HUDEP-2 (cell line): ENCODE data around the gene ST14.

Source experiments
- DNase-seq, 76 experiments: peaks; one replicate each; lab custom pipeline; 2025; ENCODE audit not compliant: unreplicated experiment in 76 of 76; lab: John Stamatoyannopoulos, UW

The ST14 gene

DNA sequence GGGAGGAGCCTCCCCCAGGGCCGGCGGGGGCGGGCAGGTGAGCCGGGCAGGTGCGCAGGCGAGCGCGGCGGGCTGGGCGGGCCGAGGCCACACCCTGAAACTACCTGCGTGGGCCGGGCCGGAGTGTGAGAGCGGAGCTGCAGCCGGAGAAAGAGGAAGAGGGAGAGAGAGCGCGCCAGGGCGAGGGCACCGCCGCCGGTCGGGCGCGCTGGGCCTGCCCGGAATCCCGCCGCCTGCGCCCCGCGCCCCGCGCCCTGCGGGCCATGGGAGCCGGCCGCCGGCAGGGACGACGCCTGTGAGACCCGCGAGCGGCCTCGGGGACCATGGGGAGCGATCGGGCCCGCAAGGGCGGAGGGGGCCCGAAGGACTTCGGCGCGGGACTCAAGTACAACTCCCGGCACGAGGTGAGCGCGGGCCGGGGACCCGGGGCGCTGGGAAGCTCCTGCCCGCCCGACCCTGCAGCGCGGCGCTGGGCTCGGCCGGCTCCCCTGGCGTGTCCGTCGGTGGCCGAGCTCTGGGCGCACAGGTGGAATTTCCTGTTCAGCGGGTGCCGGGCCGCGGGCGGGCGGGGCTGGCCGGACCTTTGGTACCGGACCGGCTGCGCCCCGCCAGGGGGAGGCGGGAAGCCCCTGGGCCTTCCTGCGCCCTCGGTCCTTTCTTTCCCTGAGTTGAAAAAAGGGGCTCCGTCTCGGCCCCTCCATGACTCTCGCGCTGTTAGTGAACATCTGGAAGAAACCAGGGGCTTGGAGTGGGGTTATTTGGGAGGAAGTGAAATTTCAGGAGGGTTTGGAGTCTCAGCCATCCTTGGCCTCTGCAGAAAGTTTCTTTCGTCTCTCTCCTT, at the start of gene ST14:
TSS of gene ST14 (plus strand) at position 126 of the 841 bp plus-strand sequence. CDS start at position 324, 198 bp downstream.
- no peak for DNase-seq

DNA sequence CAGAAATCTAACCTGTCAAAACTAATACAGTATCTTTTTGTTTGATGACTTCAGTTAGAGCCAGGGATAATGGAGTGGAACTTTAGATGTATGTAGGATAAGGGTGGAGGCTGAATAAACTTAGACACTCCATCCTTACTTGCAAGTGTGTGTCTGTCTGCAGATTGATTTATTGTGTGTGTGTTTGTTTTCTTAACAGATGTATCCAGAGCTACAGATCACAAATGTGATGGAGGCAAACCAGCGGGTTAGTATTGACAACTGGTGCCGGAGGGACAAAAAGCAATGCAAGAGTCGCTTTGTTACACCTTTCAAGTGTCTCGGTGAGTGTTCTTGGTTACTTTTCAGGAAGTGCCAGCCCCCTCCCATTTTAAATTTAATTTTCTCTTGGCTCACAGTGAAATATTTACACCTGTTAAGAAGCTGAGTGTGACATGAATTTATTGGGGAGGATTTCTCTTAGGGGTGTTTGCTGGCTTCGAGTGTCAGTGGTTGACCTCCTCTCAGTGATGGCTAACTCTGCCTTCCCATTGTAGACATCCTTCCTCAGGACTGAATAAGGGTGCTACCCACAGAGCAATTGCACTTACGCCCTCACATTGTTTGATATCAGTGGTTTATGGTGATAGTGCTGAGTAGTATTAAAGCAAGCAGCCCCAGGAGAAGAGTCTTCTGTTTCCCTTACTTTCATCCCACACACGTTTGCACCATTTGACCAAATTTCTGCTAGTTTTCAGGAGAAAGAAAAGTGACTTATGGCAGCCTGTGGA, 49.1 kb upstream of the ST14 start:
- DNase-seq: no peak

DNA sequence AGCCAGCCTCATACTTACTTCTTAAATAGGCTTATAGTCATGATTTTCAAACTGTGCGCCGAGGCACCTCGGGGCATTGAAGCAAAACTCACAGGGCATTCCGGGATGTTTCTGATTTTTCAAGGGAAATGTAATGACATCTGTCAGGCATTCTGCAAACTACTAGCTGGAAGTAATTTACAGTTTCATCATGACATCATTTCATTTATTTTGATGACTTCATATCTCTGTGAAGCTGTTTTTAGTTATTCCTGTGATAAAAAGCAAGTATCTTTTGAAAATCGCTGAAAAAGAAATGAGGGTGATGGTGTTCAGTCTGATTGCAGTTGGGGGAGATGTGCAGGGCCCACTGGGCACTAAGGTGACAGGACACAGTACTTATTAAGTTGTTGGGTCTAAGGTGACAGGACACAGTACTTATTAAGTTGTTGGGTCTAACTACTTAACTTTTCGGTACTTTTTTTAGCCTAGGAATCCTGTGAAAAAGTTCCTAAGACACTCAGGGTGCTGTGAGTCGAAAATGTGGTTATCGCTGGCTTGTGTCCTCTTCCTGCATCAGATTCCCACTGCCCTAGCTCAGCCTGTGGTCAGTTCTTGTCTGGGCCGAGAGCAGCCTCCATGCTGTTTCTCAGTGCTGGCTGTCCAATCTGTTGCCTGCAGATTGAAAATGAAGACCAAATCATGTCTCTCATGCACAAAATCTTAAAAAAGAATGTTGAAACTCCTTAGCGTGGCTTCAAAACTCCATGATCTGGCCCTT, 47.3 kb upstream of the ST14 start:
- DNase-seq: no peak

DNA sequence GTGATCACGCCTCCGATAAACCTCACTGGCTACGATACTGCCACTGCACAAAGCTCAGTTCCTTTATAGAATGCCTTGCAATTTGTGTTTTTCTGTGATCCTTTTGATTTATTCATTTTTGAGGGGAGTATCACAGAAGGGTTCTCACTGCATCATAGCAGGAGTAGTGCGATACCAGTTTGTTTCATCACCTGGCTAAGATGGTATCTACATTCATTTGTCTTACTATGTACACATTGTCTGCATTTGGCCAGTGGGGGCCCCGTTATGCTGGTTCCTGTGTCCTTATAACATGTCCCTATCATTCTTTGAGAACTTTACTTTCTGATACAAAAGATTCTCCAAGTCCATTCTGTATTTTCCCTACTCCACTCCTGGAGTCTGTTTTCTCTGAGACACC, 45.3 kb upstream of the ST14 start:
- no peak for DNase-seq

DNA sequence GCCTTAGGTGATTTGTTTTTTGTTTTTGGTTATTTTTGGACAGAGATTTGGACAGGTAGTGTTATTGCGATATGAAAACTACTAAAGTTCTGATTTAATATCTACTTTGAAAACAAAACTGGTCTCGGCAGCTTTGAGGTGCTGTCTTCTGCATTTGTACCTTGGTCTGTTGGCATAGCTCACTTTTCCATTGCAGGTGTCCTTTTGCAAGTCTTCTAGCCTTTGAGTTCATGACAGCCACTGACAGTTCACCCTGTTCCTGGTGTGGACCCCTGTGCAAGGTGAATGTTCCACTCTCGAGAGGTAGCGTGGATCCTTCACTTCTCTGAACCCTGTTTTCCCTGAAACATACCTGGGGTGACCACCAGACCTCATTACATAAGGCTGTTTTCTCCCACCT, 44.9 kb upstream of the ST14 start:
- no peak for DNase-seq

DNA sequence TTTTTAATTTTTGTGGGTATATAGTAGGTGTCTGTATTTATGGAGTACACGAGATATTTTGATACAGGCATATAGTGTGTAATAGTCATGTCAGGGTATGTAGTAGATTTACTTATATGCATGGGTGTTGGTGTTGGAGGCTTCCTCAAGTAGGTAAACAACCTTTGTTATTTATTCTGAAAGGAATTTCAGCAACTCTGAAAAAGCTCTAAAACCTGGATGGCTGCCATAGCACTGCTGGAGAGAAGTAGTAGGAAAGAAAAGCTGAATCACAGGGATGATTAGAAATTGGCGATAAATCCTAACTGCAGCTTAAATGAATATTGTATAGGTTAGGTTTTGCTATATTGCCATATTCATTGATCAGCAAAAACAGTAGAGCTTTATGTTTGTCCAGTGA, 44.4 kb upstream of the ST14 start:
- peak in 2 of 76 experiments; percentile 7 to 25 for DNase-seq

DNA sequence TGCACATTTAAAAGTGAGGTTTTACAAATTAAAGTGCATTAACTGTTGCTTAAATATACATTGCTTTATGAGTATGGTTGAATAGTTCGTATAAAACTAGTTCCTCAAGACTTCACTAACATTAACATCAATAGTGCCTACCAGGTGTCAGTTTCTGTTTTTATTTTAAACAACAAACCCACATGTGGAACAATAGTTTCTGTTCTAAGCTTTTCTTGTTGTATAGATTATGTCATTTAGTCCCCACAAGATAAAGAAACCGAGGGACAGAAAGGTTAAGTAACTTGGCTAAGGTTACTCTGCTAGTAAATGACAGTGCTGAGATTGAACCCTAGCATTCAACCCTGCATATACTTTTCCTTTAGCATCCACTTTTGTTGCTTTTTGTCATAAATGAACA, 41.4 kb upstream of the ST14 start:
- no peak for DNase-seq

DNA sequence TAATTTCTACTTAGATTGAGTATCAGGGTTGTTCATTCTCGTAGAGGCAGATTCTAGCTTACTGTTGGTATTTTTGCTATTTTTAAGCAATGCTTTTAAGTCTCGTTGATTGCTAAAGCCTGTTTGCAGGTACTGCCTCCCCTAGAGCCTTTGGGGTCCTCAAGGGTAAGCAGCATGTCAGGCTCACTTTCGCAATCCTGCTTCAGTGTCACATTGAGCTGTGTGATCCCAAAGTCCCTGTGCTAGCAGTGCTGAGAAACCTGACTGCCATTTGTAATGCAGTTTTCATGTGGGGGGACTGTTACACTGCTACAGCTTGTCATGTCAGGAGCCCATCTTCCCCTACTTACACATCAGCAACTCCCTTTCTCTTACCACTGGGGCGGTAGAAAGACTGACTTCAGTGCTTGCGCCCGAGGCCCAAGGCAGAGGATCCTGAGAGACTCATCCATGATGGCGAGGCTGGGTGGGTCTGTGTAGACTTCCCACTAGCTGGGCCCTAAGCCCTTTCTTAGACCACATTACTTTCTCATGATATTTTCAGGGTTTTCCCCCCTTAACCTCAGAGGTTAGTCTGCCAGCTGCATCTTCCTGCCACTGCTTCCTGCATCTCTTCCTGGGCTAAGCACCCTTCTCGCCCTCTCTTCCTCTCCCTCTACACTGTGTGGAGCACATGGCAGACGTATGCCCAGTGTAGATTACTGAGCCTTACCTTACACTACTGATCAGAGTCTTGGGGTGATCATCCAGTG, 40.8 kb upstream of the ST14 start:
- no peak for DNase-seq

DNA sequence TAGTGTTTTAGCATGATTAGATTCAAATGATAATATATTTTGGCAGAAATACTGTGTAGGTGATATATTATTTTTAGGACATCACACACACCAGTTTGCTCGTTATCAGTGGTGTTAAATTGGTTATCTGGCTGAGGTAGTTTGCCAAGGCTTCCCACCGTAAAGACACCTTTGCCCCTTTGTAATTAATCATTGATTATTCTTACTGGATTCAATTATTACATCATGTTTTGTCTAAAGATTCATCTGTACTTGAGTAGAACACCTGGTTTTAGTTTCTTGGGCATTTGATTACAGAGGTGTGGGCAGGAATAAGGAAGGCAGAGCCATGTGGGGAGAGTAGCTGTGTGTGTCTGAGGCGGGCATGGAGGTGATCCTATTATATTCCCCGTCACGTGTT, 39.5 kb upstream of the ST14 start:
- DNase-seq: no peak

DNA sequence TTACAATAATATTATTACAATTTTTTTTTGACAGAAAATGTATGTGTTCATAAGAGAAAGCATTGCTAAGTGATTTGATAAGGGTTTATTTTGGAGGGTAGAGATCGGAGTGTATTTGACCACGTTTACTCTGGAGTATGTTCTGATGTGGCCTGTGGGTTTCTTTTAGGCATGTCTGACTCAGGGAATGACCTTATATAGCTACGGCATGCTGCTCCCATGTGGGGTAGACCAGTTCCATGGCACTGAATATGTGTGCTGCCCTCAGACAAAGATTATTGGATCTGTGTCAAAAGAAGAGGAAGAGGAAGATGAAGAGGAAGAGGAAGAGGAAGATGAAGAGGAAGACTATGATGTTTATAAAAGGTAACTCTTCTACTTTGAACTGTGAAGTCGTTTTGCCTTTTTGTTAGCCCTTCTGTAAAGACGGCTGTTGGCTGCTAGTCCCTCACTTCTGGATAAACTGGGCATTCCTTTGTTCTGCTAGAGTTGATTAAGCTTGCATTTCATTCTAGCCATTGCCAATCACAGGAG, 38.1 kb upstream of the ST14 start:
- no peak for DNase-seq

DNA sequence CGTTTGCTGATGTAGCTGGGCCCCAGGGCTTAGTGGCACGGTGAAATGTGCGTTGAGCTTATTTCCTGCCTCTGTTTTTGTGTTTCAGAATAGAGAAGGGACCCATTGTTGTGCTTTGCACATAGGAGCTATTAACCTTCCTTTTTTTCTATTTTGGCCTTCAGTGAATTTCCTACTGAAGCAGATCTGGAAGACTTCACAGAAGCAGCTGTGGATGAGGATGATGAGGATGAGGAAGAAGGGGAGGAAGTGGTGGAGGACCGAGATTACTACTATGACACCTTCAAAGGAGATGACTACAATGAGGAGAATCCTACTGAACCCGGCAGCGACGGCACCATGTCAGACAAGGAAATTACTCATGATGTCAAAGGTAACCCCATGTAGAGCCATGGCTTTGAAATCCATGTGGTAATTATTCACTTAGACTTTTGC, 37.4 kb upstream of the ST14 start:
- DNase-seq: no peak

DNA sequence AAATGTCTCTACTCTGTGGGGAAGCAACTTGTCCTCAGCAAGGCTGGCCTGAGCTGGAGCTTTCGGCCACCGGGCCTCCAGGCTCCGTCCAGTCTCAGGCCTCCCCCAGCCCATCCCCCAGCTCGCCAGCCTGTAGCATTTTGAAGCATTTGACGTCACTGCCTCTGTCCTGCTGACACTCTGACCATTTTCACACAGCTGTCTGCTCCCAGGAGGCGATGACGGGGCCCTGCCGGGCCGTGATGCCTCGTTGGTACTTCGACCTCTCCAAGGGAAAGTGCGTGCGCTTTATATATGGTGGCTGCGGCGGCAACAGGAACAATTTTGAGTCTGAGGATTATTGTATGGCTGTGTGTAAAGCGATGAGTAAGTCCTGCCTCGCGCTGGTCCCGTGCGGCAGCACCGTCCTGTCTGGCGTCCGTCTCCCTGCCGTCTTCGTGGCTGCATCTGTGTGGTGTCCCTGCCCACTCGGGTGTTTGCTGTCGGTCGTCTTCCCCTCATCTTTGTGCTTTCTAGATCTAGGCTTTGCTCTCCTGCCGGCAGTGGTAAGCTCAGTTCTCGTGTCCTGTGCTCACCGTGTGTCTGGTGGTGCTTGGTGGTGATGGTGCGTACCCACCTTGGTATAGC, 36.1 kb upstream of the ST14 start:
- no peak for DNase-seq

DNA sequence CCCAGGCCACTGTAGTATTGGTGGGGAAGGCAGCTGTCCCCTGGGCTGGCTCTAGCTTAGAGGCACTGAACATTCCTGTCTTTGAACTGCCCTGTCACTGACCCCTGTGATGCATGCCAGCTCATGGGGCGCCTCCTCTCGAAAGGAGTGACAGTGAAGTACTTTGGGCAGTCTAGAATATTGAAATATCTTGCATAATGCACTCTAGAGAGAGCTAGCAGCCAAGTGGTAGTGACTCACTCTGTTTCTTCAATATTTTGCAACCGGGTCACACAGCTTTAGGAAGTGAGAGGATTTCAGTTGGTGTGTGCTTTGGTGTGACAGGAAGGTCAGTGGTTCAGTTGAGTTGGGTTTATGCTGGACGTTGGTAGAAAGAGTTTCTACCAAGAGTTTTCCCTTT, 35.5 kb upstream of the ST14 start:
- peak in 9 of 76 experiments; percentile 5 to 47 (median 20) for DNase-seq

DNA sequence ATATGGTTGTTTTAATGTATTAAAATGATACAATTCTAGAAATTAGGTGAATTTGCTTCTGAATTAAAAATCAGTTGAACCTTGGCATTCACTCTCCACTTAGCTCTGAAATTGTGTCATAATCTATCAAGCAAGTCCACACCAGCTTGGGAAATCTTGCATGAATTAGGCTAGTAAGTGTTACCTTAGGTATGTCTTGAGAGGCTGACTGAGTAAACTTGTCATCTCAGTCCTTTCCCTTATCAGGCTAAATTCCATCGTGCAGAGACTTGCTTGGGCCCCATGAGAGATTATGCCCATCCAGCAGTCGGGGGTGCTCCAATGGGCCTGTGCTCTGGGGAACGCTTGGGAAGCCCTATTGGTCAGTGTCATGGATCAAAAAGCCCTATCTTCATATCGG, 33.9 kb upstream of the ST14 start:
- DNase-seq: no peak

DNA sequence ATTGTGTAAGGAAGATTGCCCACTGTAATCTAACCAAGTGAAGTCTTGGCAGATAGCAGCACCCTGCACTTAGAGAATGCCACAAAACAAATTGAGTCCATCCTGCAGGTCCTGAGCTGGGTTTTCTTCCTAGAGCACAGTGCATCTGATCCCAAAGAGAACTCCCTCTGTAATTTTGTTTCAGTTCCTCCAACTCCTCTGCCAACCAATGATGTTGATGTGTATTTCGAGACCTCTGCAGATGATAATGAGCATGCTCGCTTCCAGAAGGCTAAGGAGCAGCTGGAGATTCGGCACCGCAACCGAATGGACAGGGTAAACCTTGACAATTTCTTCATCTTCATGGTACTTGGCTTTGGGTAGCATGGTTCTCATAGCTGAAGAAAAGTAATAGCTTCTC, 33.1 kb upstream of the ST14 start:
- no peak for DNase-seq

DNA sequence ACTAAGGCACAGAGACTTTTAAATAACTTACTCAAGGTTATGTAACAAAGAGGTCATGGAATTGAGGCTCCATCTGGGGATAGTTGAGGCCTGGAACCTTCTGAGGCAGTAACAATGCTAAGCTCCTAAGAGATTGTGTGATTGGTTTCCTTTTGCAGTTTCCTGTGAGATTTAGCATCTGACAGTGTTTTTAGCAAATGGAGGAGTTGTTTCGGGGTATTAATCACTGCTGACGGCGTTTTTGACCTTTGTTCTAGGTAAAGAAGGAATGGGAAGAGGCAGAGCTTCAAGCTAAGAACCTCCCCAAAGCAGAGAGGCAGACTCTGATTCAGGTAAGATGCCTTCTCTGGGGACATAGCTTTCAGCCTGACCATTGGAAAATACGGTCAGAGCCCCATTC, 32.1 kb upstream of the ST14 start:
- DNase-seq: no peak

DNA sequence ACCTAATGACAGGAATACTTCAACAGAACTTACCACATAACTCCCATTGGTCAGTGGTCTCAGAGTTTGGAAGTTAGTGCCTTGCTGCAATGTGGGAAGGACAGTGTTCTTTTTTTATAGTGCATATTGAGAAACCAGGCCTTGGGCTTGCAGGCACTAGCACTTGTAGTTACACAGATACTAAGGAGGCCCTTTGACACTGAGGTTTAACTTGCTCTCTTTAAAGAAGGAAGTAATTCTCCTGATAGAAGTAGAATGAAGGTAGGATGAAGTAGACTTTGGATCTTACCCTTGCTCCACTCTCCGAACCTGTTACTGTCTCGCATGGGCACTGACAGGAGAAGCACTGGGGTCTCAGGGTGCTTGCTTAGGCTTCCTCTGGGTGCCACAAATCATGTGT, 31.0 kb upstream of the ST14 start:
- no peak for DNase-seq

DNA sequence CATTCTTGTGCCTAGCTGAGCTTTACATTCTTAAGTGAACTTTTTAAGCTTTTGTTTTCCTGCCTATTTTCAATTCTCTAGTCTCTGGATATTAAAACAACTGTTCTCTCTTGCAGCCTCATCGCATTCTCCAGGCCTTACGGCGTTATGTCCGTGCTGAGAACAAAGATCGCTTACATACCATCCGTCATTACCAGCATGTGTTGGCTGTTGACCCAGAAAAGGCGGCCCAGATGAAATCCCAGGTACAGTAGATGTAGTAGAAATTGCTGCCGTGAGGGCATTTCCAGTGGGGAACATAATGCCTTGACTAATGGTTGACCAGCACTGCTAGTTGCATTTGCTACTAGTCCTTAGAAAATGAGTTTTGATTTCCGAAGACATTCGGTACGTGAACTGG, 29.7 kb upstream of the ST14 start:
- DNase-seq: no peak

DNA sequence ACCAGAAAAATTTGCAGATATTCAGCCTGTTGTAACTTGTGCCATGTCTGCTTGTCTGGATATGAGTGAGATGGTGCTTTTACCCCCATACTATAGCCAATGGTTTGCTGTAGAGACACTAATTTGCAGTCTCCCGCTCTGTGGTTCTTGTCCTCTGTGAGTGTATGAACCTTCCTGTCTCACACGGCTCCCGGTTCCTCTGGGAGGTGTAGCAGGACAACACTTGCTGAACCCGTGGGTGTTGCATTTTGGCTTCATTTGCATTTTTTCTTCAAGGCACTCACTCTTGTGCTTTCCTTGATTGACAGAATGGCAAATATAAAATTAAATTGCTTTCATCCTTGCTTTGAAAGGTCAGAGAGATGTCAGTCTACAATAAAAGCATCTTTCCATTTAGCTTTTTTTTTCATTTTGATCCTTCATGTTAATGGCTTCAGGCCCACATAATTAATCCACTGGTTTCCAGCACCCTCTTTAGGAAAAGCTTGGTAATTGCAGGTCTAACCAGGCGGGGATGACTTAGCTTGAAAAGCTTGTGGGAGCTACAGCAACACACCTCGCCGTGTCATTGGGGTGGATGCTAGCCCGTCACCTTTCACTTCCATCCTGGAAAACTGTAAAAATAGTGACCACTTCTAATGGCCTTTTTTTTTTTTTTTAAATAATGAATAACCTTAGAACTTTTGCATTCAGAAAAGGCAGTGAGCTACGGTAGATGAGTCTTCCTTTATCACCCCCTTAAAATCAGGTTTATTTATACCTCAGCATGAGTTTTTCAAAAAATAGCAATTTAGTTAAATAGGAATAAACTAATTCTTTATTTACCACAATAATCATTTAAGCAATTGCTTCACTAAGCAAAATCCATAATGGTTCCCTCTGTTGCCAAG, 27.4 kb upstream of the ST14 start:
- DNase-seq: peak in 60 of 76 experiments; percentile 3 to 75 (median 40)
